ENCODE data around the gene DCLK2. TPM values are rescaled to one million over a fixed set of nuclear protein-coding genes. Genes with fewer than 3 reads are reported as not detected.

Gene DCLK2
- total and polyA plus RNA-seq, 12 donors = 4.1 to 33.4 (median 16.7) TPM

GRCh38 chr4:150126201-150126863 is 48.1 kb downstream of the DCLK2 start:
- peaks cover 0 to 17% (median 7%) of the 10 kb centered on the region in 11 donors for H3K9me3 ChIP-seq
- peaks cover 4 to 36% (median 18%) of the 10 kb centered on the region in 9 donors for H3K4me1 ChIP-seq
- H3K27ac ChIP-seq = peak overlapping the region in 3 of 10 donors; percentile 1 to 27 (median 9)
- ATAC-seq (peak in 6 of 8 donors; percentile 55 to 80 (median 77)), DNase-seq (peak in 1 of 2 donors; percentile 21)
- H3K36me3 ChIP-seq = peaks cover 0 to 11% (median 0%) of the 10 kb centered on the region in 9 donors
- WGBS, 2 donors = 49 to 53% methylated on average over 3 of the region's 3 CpGs
- no peak for TF ChIP-seq CTCF (IDR thresholded peaks at IDR 0.05)
- intact Hi-C loops (cut with DNase I) = loop anchor here in 1 of 10 donors (1.0 kb wide), 1 partner anchor 39 kb away; no protein-coding TSS in a partner anchor
- H3K27me3 ChIP-seq = no peaks in the 10 kb centered on the region
- no peak overlapping the region for H3K4me3 ChIP-seq

GRCh38 chr4:150126864-150127203 is 48.6 kb downstream of the DCLK2 start:
- intact Hi-C loops (cut with DNase I) = loop anchor here in 1 of 10 donors (1.0 kb wide), 1 partner anchor 38 kb away; no protein-coding TSS in a partner anchor
- TF ChIP-seq CTCF (IDR thresholded peaks at IDR 0.05) = no peak
- no peak overlapping the region for H3K4me3 ChIP-seq
- H3K27ac ChIP-seq = peak overlapping the region in 2 of 10 donors; percentile 1 to 9
- peaks cover 0 to 12% (median 4%) of the 10 kb centered on the region in 11 donors for H3K9me3 ChIP-seq
- H3K4me1 ChIP-seq = peaks cover 4 to 36% (median 18%) of the 10 kb centered on the region in 9 donors
- H3K27me3 ChIP-seq = no peaks in the 10 kb centered on the region
- ATAC-seq = no peak
- no peak for DNase-seq
- 51 to 58% methylated on average over 1 of the region's 1 CpG for WGBS, 2 donors
- H3K36me3 ChIP-seq = peaks cover 0 to 9% (median 0%) of the 10 kb centered on the region in 9 donors

GRCh38 chr4:150127757-150128156 is 49.5 kb downstream of the DCLK2 start:
- intact Hi-C loops (cut with DNase I) = no loop called here
- no peak for TF ChIP-seq CTCF (IDR thresholded peaks at IDR 0.05)
- WGBS, 2 donors = 97 to 99% methylated on average over 4 of the region's 4 CpGs
- ATAC-seq = no peak
- Histone ChIP-seq H3K36me3 (no peaks in the 10 kb centered on the region), H3K27me3 (no peaks in the 10 kb centered on the region), H3K4me1 (peaks cover 4 to 36% (median 18%) of the 10 kb centered on the region in 9 donors), H3K27ac (no peak overlapping the region), H3K9me3 (peaks cover 0 to 3% (median 0%) of the 10 kb centered on the region in 11 donors), H3K4me3 (no peak overlapping the region)
- no peak for DNase-seq

- Histone ChIP-seq H3K9me3 (no peaks in the 10 kb centered on the region), H3K27ac (no peak overlapping the region), H3K27me3 (no peaks in the 10 kb centered on the region), H3K36me3 (no peaks in the 10 kb centered on the region), H3K4me3 (no peak overlapping the region), H3K4me1 (peaks cover 3 to 28% (median 12%) of the 10 kb centered on the region in 9 donors)
- no peak for ATAC-seq
- DNase-seq = no peak
- no peak for TF ChIP-seq CTCF (IDR thresholded peaks at IDR 0.05)
- 75 to 81% methylated on average over 2 of the region's 2 CpGs for WGBS, 2 donors
- intact Hi-C loops (cut with DNase I) = no loop called here
Measured at GRCh38 chr4:150130933-150131332, 52.7 kb downstream of the DCLK2 start.

Data from heart right ventricle (tissue), 16 donors.